T-helper 2 cell (primary cell): ENCODE data around the gene TAS2R40.
A peak's percentile ranks its signal among the peaks of the same experiment; 100 is the strongest.

Source experiments
- DNase-seq, 5 experiments: peaks; one replicate each; pipeline versions ENCODE4 v3.0.0 to v3.0.0-alpha.2; 2012 to 2022

TAS2R40 gene

DNA sequence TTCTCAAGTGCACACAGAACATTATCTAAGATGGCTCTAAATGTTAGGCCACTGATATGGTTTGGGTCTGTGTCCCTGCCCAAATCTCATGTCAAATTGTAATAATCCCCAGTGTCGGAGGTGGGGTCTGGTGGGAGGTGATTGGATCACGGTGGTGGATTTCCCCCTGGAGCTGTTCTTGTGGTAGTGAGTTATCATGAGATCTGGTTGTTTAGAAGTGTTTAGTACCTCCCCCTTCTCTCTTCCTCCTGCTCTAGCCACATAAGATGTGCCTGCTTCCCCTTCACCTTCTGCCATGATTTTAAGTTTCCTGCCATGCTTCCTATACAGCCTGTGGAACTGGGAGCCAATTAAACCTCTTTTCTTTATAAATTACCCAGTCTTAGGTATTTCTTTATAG lies 30.2 kb downstream of the TAS2R40 start:
- peak in 1 of 5 experiments; percentile 74 for DNase-seq

DNA sequence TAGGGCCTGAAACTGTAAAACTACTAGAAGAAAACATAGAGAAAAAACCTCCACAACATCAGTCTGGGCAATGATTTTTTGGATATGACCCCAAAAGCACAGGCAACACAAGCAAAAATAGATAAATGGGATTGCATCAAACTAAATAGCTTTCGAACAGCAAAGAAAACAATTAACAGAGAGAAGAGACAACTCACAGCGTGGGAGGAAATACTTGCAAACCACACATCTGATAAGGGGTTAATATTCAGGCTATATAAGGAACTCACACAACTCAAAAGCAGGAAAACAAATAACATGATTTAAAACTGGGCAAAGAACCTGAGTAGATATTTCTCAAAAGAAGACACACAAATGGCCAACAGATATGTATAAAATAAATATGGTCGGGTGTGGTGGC lies 33.7 kb downstream of the TAS2R40 start:
- DNase-seq: peak in 1 of 5 experiments; percentile 63

- peak in 1 of 5 experiments; percentile 41 for DNase-seq
These were observed 34.5 kb downstream of the TAS2R40 start for GRCh38 chr7:143256325-143256724.

- DNase-seq: no peak
These were observed 35.1 kb downstream of the TAS2R40 start for GRCh38 chr7:143256932-143257331.

DNA sequence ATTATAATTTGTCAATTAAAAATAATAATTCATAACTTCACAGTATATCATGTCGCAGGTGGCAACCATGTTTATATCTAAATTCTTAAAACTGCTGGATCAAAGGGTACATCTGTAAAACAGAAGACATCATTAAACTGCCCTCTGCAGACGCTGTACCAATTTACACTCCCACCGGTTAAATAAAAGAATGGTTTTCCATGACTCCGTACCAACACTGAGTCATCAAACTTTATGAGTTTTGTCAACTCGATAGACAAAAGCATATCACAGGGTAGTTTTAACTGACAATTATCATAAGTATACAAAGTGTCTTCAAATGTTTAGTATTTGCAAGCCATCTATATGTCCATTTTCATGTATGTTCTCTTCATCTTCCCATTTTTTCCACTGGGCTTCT lies 35.7 kb downstream of the TAS2R40 start:
- DNase-seq: no peak

DNA sequence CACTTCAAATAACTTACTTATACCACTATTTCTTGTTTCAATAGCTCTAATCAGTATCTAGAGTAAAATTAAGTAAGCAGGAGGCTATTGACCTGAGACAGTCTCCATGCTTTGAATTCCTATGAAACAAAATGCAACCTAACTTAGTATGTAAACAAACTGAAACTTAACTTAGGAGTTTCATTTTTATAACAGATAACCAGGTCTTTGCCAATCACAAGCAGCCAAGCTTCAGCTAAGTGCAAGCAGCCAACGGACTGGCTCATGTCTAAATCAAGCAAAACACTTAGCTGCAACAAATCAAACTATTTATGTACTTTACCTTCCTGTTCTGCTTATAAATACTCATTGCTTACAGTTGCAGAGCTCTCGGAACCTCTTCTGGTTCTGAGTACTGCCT lies 37.0 kb downstream of the TAS2R40 start:
- DNase-seq: peak in 1 of 5 experiments; percentile 89

DNA sequence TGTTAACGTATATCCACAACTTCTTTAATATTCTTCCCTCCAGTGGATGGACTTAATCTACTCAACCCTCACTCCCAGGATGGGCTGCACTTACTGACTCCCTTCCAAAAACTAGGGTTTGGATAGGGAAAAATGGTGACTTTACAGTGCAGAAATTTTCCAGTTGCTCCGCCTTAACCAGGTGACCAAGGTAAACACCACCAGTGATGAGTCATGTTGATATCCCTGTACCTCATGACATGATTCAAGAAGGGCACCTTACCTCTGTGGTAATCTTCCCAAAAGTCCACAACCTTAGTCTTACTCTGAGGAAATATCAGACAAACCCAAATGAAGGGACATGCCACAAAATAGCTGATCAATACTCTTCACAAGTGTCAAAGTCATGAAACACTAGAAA lies 37.9 kb downstream of the TAS2R40 start:
- no peak for DNase-seq

- DNase-seq: no peak
These were observed 40.1 kb downstream of the TAS2R40 start for GRCh38 chr7:143261901-143262300.

GRCh38 chr7:143263266-143264195 lies 41.7 kb downstream of the TAS2R40 start, which contains the start of gene GSTK1:
Gene GSTK1 (plus strand): TSS chr7:143263441. CDS start chr7:143263514, 73 bp downstream.
- DNase-seq: peak; percentile 57 to 85 (median 72)

- peak in 1 of 5 experiments; percentile 20 for DNase-seq
These were observed 42.3 kb downstream of the TAS2R40 start for GRCh38 chr7:143264196-143264568.

DNA sequence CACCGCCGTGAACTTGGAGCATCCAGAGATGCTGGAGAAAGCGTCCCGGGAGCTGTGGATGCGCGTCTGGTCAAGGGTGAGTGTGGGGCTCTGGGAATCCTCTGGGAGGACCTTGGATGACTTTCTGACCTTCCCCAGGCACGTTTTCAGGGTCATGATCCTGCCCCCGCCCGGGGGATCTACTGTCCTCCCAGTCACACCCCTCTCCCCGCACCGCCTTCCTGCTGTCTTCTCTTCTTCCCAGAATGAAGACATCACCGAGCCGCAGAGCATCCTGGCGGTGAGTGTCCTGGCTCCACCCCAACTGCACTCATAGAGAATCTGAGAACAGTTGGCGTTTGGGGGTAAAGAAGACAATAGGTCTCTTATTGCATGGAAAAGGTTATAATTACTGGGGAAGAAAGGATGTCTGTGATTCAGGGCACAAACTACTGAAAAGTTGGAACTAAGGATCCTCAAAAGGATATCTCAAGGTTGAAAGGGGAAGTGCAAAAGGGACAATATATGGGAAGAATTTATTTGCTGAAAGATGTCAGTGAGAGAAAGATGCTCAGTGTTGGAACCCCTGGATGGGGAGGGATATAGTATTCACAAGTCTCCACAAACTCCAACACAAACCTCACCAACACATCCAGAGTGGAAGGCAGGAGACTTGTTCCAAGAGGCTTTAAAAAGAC lies 43.3 kb downstream of the TAS2R40 start:
- no peak for DNase-seq

GRCh38 chr7:143269251-143269650 lies 47.4 kb downstream of the TAS2R40 start:
- no peak for DNase-seq

DNA sequence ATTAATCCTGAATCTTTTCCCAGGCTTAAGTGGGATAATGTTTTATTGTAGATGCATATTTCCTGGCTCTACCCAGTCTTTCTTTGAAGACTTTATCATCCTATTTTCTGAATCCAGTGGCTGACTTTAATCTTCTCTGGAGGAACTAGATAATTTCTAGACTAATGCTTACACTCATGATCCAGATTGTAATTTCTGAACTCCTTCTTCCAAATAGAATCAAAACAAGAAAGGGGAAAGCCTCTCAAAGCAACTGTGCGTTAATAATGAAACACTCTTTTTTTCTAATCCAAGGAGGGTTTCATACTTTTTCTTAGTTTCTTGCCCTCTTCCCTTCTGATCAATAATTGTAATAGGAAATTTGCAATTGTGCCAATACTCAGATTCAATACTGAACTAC lies 49.4 kb downstream of the TAS2R40 start:
- no peak for DNase-seq
